CD4-positive, alpha-beta T cell treated with Interleukin-15 for 1 hour (primary cell): ENCODE measurements around the gene CXCL6.

Experiments
- DNase-seq: peaks from one replicate; pipeline ENCODE4 v3.0.0-alpha.2; 2020

Gene CXCL6

DNA sequence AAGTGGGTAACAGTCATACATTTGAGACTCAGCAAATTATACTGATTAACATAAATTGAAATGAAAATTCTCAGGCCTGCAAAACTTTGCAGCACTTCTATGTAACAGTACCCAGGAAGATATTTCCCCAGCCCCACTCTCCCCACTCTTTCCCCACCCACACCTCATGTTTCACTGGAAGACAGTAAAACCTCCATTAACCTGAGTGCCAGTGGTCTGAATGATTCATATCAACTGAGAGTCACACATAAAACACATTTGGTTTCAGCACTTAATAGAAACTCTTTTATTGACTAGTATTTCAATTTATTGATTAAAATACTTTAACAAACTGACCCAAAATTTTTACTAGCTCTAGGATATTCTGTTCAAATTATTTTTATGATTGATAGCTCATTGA is 6.9 kb downstream of the CXCL6 start:
- DNase-seq, result no peak

DNA sequence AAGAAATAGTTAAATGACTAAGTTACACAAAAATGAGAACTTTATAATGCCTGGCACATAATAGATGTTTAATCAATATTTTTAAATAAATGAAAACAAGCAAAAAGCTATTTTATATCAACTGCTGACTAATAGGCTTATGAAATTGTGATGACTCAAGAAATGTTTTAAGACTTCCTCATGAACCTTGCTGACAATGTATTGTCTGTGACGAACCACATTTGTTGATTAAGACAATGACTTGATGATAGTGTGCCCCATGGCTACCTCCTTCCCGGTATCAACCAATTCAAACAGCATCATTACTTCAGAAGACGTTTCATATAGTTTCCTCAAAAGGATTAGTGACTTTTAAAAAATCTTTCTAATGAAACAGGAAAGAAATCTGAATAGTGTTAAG is 7.9 kb downstream of the CXCL6 start:
- DNase-seq, result no peak

DNA sequence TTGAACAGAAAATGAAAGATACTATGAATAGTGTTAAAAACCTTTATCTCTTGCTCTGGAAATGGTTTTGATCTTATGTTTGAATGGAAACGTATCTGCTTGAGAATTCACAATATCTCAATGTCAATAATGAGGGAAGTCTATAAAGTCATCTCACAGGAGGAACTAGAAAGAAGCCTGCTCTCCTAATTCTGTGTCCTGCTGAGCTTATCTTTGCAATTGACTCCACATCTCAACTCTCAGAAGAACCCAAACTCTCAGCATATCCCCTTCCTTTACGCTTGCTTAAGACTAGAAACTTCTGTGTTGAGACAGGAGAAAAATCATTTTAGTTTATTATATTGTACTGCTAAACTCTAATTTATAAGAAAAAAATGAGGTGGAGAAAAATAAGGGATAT is 8.3 kb downstream of the CXCL6 start:
- DNase-seq, result no peak

DNA sequence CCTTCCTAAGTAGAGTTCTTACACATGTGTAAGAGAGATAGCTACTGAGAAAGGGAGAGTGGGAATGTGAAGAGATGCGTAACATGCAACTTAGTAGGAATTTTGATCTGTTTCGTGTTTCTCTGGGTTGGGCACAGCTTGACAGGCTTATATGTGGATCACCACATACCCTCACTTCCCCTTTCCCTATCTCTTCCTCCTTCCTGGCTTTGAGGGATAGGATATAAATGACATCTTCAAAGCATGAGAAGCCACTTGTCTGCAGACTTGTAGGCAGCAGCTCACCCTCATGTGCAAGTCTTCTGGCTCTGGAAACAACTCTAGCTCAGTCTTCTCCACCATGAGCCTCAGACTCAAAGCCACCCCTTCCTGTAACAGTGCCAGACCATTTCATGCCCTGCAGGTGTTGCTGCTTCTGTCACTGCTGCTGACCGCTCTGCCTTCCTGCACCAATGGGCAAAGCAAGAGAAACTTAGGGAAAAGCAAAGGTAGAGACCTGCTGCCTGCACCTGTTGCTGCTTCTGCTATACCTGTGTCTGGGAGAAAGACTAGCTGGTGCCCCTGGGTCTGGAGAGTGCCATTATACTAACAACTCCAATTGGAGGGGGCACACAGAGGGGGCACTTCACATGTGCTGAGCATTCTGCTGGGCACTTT is 11.2 kb downstream of the CXCL6 start:
- no peak for DNase-seq

DNA sequence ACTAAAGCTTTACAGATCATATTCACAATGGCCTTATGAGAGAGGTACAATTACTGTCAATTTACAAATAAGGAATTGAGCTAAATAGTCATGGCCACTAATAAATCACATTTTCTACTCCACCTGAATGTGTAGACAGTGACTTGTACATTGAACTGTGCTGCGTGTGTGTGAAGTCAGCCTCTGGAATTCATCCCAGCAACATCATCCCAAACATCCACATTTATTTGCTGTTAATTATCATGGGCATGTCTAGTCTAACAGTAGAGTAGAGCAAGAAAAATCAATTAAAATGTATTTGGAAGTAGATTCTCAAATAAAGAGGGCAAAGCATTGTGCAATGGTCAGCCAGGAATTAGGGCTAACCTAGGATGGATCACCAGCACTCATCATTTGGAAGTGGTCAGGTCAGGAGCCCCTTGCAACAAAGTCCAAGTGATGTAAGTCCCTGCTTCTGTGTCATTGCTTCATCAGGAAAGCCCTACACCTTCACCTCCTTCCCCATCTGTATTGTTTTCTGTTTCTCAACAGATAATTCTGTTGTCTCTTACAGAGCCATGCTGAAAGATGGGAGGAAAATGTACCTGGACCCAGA is 11.8 kb downstream of the CXCL6 start:
- DNase-seq, result no peak

DNA sequence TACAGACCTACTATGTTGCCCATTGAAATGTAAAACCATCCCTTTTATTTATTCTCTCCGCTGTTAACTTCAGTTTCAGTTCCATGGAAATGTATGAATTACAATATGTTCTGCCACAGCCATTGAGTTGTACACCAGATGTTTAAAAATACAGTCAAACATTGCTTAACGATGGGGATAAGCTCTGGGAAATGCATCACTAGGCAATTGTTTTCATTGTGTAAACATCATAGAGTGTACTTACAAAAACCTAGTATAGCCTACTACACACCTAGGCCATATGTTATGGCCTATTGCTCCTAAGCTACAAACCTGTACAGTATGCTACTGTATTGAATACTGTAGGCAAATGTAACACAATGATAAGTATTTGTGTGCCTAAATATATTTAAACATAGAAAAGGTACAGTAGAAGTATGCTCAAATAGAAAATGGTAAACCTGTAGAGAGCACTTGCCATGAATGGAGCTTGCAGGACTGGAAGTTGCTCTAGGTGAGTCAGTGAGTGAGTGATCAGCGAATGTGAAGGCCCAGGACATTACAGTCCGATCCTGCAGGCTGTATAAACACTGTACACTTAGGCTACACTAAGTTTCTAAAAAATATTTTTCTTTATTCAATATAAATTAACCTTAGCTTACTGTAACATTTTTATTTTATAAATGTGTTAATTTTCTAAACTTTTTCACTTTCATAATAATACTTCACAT is 13.9 kb downstream of the CXCL6 start:
- no peak for DNase-seq

DNA sequence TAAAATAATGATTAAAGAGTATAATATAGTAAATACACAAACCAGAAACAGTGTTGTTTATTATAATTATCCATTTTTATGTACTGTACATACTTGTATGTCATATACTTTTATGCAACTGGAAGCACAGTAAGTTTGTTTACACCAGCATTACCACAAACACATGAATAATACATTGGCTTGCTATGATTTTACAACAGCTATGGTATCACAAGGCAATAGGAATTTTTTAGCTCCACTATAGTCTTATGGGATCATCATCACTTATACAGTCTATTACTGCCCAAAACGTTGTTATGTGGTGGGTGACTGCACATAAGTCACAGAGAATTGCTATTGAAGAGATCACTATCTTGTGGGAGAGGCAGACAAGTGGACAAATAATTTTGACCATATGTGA is 14.8 kb downstream of the CXCL6 start:
- no peak for DNase-seq

DNA sequence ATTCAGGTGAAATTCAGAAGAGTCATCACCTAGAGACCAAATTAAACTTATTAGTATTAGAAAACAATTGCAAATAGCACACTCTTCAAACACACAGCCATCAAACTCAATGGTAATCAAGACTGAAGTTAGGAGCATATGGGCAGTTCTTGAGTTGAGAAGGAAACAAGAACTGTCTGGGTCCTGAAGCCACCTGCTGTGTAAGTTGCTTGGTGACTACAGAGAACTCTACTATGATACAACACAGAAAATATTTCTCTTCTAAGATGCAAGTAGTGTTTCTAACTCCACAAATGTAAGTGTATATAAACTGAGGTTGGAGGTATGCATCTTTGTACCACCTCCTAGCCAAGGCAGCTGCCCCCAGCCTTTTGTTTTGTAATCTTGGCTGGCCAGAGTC is 16.3 kb downstream of the CXCL6 start:
- no peak for DNase-seq

DNA sequence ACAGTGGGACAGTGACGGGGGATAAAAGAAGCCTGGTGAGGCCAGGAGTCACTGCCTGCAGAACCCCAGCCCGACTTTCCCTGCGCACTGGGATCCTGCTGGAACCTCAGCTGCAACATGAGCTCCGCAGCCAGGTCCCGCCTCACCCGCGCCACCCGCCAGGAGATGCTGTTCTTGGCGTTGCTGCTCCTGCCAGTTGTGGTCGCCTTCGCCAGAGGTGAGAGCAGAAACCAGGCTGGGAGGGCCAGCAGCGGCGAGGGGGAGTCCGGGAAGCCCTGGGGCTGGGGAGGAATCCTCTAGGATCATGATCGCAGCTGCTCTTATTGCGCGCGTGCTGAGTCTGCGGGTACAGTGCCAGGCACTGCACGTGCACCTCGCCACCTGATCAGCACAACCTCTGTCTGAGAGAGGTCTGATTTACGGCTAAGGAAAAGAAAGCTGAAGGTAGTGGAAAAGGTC is 16.8 kb downstream of the CXCL6 start, which contains the start of gene PF4V1:
PF4V1 (plus strand) TSS at position 51 of the 459 bp plus-strand sequence; CDS start at position 118, 67 bp downstream.
- no peak for DNase-seq

DNA sequence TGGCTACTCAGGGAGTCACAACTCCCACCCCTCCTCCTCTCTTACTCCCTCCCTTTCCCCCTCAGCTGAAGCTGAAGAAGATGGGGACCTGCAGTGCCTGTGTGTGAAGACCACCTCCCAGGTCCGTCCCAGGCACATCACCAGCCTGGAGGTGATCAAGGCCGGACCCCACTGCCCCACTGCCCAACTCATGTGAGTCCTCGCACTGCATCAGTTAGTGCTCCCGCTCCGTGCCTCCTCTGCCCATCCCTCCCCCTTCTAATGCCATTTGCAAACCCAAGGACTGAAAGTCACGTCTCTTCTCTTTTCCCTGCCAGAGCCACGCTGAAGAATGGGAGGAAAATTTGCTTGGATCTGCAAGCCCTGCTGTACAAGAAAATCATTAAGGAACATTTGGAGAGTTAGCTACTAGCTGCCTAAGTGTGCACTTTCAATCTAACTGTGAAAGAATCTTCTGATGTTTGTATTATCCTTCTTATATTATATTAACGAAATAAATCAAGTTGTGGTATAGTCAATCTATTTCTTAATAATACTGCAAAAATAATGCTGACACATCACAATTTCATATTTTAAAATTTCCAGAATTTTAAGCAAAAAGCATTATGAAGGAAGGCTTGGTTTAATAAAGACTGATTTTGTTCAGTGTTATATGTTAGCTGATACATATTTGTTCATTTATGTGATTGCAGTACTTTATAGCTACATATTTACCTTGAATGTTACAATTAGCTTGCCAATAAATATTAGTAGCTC is 17.4 kb downstream of the CXCL6 start:
- no peak for DNase-seq

DNA sequence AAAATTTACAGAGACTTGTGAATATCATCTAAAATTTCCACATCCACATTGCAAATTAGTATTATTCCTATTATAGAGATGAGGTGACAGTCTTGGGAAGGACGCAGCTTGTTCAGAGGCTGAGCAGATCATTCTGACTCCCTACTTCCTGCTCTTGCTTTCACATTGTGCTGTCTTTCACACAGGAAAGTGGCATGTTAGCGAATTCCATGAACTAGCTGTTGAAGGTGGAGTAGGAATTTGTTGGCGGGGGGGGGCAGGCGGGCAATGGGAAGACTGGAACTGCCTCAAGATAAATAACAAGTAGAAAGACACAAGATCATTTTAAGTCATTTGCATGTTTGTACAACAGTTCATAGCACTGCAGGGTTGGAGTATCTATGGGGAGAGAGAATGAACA is 18.9 kb downstream of the CXCL6 start:
- DNase-seq, result no peak

DNA sequence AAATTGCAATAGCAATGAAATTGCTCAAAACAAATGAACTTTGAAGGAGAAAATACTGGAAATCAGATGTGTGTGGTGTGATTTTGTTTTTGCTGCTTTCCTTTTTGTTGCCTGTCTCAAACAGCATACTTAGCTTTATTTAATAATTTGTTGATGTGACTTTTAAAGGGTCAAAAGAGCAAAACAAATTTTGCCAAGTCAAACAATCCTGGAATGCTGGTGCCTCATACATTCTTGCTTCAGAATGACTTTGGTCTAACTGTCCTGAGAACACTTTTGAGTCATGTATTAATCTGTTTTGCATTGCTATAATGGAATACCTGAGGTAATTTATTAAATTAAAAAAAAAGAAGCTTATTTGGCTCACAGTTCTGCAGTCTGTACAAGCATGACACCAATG is 20.0 kb downstream of the CXCL6 start:
- DNase-seq, result no peak

DNA sequence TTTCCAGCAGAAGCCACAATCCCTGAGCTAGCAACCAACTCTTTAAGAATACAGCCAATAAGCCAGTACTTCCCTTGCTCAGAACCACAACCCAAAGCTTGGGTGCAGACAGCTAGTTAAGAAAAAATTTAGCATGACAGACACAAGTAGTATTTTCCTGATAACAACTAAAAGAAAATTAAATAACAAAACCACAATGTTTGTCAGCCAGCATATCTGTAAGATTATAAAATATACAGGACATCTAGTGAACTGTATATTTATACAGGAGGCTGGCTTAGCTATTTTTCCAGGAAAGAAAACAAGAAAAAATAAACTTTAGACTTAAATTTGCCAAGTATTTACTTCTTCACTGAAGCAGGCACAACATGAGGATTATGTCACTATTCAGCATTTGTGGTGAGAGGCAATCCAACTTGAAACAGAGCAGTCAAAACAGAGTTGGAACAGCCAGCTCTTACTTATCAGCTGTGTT is 23.2 kb downstream of the CXCL6 start:
- DNase-seq, result no peak

DNA sequence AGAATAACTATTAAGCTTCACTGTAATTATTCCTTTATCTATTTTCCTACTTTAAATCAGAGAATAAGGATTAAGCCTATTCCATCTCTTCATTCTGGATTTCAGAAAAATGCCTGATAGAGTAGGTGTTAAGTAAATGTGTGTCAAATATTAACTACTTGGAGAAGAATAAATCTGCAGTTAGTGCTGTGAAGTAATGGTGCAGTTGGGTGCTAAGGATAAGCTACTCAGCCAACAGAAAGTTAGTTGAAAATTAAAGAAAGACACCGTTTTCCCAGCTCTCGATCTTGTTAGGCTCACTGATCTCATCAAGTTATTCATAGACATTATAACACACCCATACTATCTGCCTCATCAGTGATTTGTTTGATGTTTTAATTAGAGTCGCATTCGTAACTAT is 23.7 kb downstream of the CXCL6 start:
- no peak for DNase-seq

DNA sequence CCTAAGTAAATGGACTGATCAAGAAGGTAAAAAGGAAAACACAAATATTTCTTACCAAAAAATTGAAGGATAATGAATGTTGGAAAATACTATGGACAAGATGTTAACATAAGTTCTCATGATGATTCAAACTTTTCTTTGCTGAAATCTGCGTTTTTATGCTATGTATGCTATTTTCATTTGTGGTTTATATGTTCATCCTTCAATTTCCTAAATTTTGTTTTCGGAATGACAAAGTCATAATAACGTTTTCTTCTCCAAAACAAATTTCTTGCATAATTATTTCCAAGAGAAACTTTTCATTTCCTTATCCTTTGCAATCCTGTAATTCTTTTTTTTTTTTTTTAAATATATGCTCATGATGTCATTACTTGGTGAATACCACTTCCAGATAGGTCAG is 24.4 kb downstream of the CXCL6 start:
- DNase-seq, result no peak

DNA sequence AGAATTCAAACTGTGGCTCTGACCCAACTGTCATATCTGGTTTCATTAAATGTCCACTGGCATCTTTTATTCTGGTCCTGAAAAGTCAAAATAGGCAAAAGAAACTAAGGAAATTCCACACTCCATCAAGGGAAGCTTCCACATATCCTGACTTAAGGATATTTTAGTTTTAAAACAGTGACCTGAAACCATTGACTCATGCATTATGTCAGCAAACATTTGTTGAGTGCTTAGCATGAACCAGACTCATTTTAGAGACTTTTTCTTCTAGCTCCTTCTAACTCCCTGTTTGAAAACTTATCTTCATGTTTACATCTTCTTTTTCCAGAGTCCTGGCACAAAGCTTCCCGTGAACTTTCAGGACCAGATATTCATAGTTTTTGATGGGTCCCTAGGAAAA is 25.8 kb downstream of the CXCL6 start:
- no peak for DNase-seq

DNA sequence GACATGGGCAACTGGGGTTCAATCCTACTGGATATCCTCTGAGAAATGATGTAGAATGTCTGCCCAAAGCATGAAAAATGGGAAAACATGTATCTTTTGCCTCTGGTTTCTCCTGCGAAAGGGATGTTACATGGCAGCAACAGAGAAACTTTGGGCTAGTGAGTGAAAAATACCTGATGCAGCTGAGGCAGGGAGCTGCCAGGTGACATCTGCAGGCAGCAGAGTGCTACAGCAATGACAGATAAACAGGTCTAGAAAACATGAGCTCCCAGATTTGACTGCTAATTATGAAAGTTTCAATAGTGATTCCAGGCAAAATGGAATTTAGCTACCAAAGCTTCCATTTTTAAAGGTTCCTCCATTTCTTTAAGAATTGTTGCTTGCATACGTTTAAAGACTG is 27.9 kb downstream of the CXCL6 start:
- no peak for DNase-seq

DNA sequence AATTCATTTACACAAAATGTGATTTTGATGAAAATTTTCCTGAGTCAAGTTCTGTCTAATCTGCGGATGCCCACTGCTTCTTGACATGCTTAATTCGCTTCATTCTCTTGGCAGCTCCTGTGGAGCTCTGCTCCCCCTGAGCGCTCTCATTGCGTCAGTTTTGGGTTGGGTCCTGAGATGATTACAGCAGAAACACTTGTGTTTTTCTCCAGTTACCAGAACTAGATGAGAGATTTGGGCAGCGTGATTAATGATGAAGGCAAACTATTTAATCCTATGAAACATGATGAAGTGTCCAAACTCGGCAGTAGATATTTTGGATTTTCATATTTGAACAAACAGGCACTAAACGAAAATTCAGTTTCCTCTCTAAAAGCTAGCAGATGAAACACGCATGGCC is 28.5 kb downstream of the CXCL6 start:
- DNase-seq, result no peak

DNA sequence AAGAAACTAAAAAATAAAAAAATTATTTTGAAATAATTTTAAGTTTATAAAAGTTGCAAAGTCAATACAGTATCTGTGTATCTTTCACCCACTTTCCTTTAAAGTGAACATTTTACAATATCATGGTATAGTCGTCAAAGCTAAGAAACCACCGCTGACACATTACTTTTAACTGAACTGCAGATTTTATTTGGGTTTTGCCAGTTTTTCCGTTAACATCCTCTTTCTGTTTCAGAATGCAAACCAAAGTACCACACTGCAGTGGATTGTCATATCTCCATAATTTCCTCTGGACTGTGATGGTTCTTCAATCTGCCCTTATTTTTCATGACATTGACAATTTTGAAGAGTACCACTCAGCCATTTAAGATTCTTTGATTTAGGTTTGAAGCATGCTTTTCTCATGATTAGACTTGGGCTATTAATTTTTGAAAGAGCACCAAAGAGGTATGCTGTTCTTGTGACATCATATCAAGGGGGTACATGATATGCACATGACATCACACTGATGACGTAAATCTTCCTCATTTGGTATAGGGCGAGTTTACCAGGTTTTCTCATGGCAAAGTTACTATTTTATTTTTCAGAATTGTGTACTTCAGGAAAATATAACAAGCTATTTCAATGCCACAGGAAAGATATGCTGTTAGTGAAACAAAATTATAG is 29.1 kb downstream of the CXCL6 start:
- no peak for DNase-seq

DNA sequence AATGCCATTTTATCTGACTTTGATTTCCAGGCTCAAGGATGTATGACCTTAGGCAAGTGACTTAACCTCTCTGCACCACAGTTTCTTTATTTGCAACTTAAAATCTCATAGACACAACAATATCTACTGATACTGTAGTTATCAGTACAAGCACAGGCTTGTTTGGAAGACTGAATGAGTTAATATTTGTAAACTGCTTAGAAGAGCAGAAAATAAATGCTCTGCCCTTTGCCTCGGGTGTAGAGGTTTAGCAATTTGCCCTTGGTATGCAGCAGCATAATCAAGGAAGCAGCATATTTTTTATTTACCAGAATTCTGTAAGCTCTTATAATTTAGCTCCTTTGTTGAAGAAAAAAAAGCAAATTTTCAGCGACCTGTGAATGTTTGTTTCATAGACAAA is 29.8 kb downstream of the CXCL6 start:
- no peak for DNase-seq

DNA sequence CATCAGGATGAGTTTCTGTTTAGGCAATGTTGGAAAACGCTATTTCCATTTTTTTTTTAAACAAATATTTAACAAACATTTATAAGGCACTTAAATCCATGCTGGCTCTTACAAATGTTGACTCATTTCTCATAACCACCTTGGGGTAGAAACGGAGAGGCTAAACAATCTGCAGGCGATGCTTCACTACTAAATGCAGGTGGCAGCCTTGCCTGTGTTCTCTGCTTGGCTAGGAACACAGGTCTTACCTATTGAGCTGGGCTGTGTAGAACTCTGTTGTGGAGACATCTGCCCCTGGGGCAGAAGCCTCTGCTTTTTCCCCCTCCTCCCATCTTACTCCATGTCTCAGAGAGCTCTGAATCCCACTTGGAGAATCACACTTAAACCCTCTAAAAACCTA is 31.3 kb downstream of the CXCL6 start:
- no peak for DNase-seq

DNA sequence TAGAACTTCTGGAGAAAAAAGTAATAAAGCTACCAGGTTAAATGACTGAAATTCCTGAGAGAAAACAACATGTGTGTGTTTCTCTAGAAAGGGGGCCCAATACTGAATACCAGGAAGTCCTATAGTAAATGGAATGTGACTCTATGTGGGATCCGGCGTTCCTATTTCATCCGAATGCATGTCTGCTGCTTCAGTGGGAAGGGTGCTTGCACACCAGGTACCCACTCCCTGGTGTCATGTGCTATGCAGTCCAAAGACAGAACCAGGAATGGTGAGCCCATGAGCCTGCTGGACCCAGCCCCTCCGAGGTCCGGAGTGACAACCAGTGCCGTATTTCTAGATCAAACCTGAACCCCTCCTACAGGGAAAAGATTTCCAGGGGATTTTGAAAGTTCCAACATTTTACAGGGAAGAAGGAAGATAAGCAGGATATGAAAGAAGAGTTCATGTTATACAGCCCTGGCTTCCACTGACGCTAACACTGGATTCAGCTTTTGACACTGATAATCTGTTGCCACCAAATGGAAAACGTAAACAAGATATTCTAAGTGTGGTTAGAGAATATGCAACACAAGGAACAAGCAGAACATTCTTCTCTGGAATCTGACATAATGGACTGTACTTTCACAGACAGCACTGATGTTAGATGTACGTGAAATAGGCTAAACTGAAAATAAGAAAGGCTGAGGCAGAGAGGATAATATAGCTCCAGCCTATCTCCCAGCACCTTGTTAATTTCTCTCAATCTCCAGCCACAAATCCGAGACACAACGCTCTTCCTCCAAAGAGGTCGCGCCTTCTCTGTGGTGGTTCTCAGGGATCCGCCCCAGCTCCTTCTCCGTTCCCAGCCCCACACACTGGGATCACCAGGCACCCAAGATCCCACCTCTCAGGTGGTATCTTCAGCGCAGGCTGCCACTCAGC is 32.0 kb downstream of the CXCL6 start:
- DNase-seq, result no peak
